Hematopoietic multipotent progenitor cell (in vitro differentiated cells): ENCODE data around the gene KATNBL1. TPM values are rescaled to one million over a fixed set of nuclear protein-coding genes. Genes with fewer than 3 reads are reported as not detected.

Experiments
- DNase-seq, 3 donors: peaks; one replicate each; pipeline ENCODE4 v3.0.0-alpha.2; 2011 to 2015; ENCODE audit warnings: low read depth in 2 of 3, low spot score in 2 of 3
- total RNA-seq: library from RNA; depleted of rRNA; stranded (reverse); fragments of >200 nt; gene quantifications from one replicate; pipeline ENCODE4 v1.2.3, GENCODE V29; 2012

The KATNBL1 gene, protein sequence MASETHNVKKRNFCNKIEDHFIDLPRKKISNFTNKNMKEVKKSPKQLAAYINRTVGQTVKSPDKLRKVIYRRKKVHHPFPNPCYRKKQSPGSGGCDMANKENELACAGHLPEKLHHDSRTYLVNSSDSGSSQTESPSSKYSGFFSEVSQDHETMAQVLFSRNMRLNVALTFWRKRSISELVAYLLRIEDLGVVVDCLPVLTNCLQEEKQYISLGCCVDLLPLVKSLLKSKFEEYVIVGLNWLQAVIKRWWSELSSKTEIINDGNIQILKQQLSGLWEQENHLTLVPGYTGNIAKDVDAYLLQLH
- total RNA-seq: 14.3 TPM

DNA sequence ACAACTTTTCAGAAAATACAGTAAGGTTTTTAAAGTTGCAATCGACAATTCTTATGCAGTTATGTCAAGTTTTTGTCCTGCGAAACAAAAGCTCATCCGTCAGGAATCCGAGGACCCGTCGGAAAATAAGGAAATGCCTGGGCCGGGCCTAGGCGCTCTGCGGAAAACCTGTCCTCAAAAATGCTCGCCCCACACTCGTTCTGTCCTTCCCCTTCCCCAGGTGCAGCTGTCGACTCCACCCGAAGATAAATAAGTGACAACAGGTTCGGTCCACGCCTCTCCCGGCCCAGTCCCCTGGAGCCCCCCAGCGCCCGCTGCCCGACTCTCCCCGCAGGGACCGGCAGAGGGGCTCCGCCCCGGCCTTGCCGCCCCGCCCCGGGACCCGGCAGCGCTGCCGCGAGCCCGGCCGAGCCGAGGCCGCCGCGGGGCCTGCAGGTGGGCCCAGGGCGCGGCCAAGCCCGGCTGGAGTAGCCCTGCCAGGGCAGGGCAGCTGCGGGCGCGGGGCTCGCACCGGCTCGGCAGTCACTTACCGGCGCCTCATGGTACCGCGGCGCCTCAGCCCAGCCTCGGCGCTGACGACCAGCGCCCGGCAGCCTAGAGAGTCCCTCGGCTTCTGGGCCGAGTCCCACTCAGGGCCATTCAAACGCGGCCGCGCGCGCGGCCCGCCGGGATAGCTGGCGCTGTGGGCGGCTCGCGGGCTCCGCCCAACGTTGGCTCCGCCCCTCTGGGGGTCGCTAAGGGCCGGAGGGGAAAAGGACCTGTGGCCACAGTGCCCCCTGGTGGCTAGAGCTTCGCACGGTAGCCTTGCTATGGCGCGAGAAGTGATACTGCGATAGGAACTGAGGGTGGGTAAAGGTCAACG lies at the start of gene KATNBL1:
Gene KATNBL1, minus strand, starts transcription at position 676 of the 862 bp plus-strand sequence. CDS start 46,420 bp downstream, outside the sequence.
- DNase-seq: peak; percentile 91 to 97 (median 96)

DNA sequence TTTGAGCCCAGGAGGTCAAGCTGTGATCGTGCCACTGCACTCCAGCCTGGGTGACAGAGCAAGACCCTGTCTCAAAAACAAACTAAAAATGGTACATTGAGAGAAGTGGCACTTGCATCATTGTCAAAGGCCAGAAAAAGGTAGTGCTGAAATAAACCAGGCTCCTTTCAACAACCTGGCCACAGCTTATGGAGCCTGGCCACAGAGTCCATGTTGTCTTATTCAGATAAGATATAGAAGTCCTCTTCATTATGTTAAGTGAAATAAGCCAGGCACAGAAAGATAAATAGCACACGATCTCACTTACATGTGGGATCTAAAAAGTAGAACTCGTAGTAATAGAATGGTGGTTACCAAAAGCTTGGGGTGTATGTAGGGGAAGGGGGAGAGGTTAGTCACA lies 49.7 kb upstream of the KATNBL1 start:
- no peak for DNase-seq

DNA sequence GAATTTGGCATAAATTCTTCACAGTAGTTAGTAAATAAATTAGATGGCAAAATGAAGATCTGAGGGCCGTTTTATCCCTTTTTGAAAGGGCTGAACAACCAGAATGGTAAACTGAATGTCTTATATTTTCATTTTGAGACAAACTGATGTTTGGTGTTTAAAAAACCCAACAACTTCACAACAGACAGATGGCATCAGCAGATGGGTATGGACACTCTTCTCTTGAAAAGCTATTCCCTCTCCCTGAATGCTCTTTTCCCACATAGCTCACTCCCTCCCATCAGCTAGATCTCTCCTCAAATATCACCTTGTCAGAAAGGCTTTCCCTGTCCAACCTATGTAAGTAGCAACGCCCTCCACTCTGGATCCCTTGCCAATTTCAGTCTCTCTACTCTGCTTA lies 48.3 kb upstream of the KATNBL1 start:
- DNase-seq: no peak

DNA sequence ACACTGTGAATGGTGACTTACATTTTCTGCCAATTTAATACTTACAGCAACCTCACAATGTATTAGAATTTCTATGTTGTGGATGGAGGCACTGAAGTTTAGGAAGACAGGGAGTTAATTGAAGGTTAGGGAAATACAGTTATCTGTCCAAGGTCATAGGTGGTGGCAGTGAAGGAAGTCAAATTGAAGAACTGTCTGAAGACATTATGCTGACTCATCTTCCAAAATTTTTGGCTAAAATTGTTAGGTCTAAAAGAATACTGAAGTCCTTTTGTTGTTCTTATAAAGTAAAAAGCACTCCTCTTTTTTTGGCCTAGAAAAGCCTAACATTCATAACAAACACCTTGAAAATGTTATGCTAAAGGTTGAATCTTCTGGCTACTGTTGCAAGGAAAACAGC lies 42.6 kb upstream of the KATNBL1 start:
- DNase-seq: no peak

DNA sequence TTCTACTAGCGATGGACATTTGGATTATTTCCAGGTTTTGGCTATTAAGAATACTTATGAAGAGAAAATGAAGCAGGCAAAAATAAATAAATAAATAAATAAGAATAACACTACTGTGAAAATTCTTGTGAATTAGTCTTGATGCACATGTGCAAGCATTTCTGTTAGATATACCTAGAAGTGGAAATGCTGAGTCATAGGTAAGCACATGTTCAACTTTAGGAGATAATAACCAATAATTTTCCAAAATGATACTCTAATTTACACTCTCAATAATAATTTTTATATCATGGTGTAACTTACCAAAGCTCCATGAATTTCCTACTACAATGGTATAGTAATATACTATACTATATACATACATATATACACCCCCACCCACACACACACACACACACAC lies 38.3 kb upstream of the KATNBL1 start:
- DNase-seq: no peak

DNA sequence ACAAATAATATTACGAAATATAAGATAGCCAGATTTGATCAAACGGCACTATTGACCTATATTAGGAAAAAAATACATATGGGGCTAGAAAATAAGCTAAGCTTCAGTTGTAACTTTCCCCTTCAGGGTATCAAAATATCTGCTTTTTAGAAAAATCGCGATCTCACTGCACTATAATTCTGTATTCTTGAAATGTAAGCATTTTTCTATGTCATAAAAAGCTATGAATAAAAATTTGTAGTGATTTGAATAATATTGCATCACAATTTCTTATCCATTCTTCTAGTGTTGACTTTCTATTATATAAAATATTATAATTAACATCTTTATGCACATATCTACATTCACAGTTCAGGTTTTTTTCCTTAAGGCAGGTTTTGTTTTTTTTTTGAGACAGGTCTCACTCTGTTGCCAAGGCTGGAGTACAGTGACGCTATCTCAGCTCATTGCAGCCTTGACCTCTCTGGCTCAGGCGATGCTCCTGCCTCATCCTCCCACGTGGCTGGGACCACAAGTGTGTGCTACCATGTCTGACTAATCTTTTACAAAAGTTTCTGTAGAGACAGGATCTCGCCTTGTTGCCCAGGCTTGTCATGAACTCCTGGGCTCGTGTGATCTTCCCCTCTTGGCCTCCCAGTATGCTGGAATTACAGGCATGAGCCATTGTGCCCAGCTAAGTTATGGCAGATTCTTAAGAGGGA lies 36.5 kb upstream of the KATNBL1 start:
- no peak for DNase-seq

DNA sequence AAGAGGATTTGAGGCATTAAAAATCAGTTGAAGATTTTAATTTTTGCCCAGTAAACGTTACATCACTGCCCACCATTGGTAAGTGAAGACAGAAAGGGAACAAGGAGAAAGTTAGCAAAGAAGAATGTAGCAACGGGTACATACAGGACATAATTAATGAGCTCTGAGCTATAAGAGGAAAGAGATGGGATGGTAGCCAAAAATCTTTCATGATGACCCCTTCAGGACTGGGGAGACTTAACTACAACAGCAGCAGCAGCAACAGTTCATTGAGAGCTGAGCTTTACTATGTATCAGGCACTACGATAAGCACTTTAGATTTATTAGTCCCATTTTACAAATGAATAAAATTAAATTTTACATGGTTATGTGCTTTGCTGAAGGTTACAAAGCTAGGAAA lies 33.3 kb upstream of the KATNBL1 start:
- DNase-seq: no peak

DNA sequence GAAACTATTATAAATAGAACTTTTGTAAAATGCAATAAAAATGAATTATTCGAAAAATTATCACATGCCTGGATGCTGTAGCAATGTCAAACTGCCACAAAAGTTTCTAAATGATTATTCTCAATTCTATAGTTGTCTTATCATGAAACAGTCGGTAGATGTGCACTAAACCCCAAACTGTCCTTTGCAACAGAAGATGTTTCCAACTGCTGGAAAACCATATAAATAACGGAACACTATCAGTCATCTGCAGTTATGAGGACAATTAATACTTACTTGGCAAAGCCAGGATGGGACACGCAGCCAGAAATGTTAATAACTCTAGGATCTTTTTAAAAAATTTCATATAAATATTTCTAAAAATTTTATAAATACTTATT lies 32.4 kb upstream of the KATNBL1 start:
- no peak for DNase-seq

DNA sequence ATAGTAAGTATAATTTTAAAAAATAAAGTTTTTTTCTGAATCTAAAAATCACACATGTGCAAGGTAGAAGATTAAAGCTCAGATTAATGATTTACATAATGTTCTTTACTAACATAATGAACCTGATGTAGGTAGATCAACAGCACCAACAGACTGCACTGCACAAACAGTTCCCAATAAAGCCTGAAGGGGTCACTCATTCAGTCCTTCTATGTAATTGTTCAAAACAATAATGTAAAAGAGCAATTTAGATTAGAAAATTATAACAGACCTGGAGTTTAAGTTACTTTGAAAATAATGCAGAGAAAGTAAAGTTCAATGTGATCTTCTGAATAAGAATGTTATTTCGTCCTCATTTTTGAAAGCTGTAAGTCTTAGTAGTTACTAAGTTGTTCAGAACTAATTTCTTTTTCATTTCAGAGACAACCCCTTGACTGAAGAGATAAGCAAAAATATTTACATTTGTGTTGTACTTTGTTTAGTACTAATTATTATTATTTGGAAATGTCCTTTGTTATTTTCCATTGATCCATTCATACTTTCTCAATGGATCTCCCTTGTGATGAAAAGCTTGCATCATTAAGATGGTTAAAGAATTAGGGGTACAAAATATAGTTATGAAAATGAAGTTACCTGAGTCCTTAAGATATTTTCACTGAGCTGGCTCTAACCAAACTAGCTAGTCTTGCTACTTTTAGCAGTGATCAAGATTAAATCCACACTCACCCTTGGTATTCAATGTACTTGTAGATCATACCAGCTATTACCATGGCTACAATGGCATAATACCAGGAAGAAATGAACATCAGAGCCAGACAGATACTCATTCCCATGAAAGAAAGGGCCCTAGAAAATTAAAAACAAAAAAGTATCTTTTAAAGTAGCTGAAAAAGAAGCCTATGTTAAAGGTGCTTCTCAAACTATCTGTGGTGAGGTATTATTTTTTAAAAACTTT lies 31.8 kb upstream of the KATNBL1 start:
- DNase-seq: peak; percentile 14 to 76 (median 43)

DNA sequence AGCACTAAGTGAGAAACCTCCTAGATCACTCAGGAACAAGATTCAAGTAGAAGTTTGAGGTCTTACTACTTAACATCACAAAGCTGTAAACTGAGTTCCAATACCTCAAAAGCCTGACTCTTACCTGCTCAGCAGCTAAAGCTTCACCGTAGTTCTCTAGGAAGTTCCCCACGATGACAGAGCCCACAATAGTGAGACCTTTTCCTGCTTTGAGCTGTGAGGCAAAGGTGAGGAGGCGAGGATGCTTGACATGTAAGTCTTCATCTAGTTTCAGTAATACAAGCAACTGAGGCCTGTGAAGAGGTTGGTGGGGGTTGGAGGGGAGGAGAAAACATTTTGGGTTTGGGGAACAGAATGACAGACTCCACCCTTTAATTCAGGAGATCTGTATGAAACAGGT lies 30.6 kb upstream of the KATNBL1 start:
- DNase-seq: no peak

DNA sequence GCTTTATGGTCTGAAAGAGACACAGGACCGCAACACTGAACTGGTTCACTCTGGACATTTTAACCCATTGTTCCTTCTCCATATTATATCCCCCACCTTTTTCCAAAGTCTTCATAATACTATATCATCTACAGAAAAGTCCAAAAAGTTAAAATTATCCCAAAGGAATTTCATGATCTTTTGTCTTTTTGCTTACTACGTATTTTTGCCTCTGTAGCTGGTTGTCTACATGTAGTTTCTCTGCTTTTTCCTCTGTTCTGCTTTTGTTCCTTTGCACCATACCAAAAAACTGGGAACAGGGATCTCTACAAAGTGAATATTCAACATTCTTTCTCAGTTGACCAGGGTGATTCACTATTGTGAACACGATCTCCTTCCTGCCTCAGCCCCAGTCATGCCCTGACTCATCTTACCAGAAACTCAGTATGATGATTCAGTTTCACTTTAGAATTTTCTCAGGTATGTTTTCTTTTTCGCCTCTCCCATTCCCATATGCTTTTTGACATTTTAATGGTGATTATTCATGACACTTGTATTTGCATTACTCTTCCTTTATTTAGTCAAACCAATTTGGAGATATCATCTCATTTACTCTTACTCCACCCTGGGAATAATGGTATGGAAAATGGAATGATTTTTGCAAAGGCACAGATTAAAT lies 29.4 kb upstream of the KATNBL1 start:
- no peak for DNase-seq

DNA sequence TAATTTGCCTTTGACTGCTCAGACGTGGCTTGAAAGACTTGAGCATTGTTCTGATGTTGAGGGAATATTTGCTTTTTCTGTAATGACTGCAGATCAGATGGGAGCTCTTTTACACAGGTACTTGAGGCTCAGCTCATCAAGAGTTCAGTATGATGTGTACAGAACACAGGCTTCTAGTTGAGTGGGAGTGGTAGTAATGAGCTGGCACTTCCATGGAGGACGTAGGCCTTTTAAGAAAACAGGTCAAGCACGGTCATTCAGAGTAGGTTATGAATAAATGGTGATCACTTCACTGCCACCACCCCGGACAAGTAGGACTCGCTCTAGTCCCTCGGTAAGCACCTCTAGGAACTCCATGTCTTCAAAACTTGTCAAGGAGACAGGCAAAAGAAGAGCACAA lies 23.7 kb upstream of the KATNBL1 start:
- DNase-seq: no peak

DNA sequence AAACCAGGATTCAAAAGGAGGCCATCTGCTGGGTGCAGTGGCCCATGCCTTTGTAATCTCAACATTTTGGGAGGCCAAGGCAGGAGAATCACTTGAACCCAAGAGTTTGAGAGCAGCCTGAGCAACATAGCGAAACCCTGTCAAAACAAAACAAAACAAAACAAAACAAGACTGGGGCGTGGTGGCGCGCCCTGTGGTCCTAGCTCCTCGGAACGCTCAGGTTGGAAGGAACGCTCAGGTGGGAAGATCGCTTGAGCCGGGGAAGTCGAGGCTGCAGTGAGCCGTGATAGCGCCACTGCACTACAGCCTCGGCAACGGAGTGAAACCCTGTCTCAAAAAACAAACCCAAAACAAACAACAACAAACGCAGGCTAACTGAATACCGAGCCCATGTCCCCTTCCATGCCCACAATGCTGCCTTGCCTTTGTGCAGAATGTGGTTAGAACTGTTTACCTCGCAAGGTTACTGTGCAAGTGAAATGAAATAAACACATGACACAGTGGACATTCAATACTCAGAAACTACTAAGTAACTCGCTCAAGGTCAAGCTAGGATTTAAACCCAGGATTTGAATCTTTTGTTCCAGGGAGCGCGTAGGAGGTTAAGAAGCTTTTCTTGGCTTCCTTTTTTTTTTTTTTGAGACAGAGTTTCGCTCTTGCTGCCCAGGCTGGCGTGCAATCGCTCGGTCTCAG lies 14.2 kb upstream of the KATNBL1 start:
- peak in 2 of 3 donors; percentile 22 to 31 for DNase-seq

DNA sequence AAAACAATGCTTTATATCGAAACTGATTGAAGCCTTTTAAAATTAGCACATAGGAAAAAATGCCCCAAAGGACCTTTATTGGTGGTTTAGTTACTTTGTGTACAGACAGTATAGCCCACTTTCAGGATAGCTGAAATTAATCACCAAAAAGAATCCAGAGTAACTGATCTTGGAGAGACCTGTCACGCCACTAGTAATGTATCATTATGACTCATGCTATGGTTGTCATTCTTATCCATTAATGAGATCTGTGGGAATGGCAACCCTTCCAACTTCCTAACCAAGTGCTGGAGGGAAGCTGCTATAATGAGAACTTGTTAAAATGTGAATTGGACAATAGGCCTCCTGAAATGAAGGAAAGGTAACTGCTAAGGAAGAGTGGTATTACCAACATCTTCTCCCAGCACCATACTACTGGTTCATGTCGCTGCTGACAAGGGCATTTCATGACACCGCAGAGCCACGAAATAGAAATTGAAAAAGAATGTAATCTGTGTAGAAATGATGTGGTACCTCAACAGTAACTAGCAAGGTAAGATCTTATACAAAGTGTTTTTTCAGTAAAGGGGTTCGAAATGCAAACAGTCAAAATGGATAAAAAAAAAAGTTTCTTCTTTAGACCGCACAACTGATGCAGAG lies 7.8 kb upstream of the KATNBL1 start:
- DNase-seq: no peak

DNA sequence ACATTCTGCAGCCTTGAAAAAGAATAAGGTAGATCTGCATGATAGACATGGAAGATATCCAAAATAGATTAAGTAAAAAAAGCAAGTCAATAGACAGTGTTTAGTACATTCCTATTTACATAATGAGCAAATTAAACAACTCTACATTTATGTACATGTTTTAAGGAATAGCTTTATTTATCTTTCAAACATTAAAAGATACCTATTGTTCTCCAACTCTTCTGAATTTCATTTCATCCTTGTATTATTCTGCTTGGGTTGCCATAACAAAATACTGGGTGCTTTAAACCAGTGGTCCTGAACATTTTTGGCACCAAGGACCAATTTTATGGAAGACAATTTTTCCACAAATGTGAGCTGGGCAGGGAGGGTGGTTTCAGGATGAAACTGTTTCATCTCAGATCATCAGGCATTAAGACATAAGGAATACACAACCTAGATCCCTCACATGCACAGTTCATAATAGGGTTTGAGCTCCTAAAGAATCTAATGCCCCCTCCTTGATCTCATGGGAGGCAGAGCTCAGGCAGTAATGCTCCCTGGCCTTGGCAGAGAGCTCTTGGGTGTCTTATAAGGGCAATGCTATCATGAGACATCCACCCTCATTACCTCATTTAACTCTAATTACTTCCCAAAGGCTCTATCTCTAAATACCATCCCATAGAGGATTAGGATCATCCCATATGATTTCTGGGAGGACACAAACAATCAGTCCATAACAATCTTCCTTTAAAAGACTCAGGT lies 6.8 kb upstream of the KATNBL1 start:
- no peak for DNase-seq

DNA sequence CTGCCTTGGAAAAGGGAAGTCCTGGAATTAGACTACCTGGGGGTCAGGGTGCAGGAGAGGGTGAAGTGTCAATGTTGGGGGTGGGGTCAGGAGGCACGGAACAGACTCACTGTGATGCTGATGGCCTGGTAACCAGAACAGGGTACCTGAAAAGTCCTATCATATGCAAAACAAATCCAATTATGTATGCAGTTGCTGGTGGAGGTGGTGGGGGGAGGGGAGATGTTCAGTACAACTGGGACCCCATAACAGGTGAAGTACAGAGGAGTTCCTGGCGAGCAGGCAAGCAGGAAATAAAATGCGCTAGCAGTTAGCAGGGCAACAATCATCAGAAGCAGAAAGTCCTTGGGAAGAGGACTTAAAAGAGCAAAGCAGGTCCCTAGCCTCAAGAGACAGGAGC lies 4.2 kb upstream of the KATNBL1 start:
- DNase-seq: no peak

DNA sequence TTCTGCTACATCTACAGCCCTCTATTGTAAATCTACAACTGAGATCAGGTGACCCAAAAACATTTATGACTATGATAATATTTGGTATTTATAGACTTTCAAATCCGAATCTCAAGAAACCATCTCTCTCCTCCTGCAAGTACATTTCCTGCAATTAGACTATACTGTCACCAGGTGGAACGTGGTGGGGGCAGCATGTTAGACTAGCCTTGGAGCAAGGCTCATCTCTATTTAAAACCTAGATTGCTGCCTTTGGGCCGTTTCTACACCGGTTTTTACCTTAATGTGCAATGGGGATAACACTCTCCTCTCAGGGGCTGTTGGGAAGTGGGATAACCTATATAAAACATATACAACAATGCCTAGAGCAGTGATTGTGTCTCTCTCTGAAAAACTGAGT lies 3.8 kb upstream of the KATNBL1 start:
- DNase-seq: no peak

DNA sequence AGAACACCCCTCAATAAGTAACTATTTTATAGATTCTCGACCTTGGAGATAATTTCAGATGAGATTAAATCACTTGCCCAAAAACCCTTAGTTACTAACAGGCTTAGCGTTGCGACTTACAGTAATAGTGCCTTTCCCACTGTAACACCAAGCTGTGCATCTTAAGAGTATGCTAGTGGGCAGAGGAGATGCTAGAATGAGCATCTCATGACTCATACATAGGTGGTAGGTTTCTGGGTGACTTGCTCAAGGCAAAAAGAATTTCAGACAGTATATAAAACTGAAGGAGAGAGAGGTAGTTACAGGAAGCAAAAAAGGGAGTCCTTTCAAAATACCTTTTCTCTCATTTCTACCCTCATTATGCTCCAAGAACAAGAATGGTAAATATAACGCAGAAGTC lies 3.9 kb downstream of the KATNBL1 start:
- no peak for DNase-seq
